Caco-2 (cell line): ENCODE results near the gene DNAJC3. TPM values are rescaled to one million over a fixed set of nuclear protein-coding genes. Genes with fewer than 3 reads are reported as not detected.

Experiments
- BruUV-seq: library from RNA; stranded (reverse); fragments of 400-500 nt; replicated peaks from 2 replicates; lab custom pipeline; 2021; lab: Mats Ljungman, UMichigan
- CTCF ChIA-PET: fragments of 300-600 bp; sonication (Branson Sonifier 250); formaldehyde crosslinking; loops from one replicate; lab custom pipeline; 2022; ENCODE audit warnings: antibody characterized with exemption; lab: Charles Lee
- POLR2A ChIA-PET: fragments of 300-600 bp; sonication (Branson Sonifier 250); formaldehyde crosslinking; loops from one replicate; lab custom pipeline; 2022; ENCODE audit warnings: antibody characterized with exemption; lab: Charles Lee
- DNase-seq, 2 experiments: peaks; one replicate each; pipeline versions ENCODE4 v3.0.0 to v3.0.0-alpha.2; 2020 to 2022
- H3K27me3 ChIP-seq: replicated peaks from 2 replicates; pipeline ENCODE4 v1.6.0; 2011; ENCODE audit warnings: low read length; ENCODE audit not compliant: control insufficient read depth, insufficient read depth
- H3K36me3 ChIP-seq: 2 replicates; pipeline ENCODE4 v1.5.1; 2011; ENCODE audit warnings: low read length; ENCODE audit not compliant: control insufficient read depth, insufficient read depth
- H3K4me1 ChIP-seq: fragments of 250-450 bp; sonication (Bioruptor Pico); 2 replicates; pipeline ENCODE4 v1.5.1; 2020; ENCODE audit warnings: mild to moderate bottlenecking
- H3K4me3 ChIP-seq: 2 replicates; pipeline ENCODE4 v1.5.1; 2011; ENCODE audit warnings: low read depth, mild to moderate bottlenecking, control low read depth, low read length
- H3K9me3 ChIP-seq: fragments of 250-450 bp; sonication (Bioruptor Pico); 2 replicates; pipeline ENCODE4 v1.5.1; 2020; ENCODE audit warnings: mild to moderate bottlenecking, moderate library complexity
- H3K27ac Mint-ChIP-seq: one replicate; pipeline ENCODE4 v1.8.0; 2022; ENCODE audit warnings: mixed read lengths; ENCODE audit not compliant: unreplicated experiment
- H3K27me3 Mint-ChIP-seq: one replicate; pipeline ENCODE4 v1.8.0; 2022; ENCODE audit warnings: mixed read lengths; ENCODE audit not compliant: insufficient read depth, unreplicated experiment
- H3K36me3 Mint-ChIP-seq: one replicate; pipeline ENCODE4 v1.8.0; 2022; ENCODE audit warnings: mild to moderate bottlenecking, mixed read lengths; ENCODE audit not compliant: insufficient read depth, unreplicated experiment
- H3K4me1 Mint-ChIP-seq: one replicate; pipeline ENCODE4 v1.8.0; 2022; ENCODE audit warnings: low read depth, mixed read lengths; ENCODE audit not compliant: unreplicated experiment
- H3K4me3 Mint-ChIP-seq: one replicate; pipeline ENCODE4 v1.8.0; 2022; ENCODE audit warnings: mild to moderate bottlenecking, moderate library complexity, mixed read lengths; ENCODE audit not compliant: unreplicated experiment
- H3K9me3 Mint-ChIP-seq: one replicate; pipeline ENCODE4 v1.8.0; 2022; ENCODE audit warnings: mixed read lengths; ENCODE audit not compliant: unreplicated experiment
- intact Hi-C: fragments of 100-400 bp; cut with micrococcal nuclease; formaldehyde crosslinking; loops from one replicate; pipeline ENCODE4 v1.10.0; 2022; ENCODE audit not compliant: unreplicated experiment
- total RNA-seq: library from RNA; stranded (reverse); gene quantifications from 2 replicates; pipeline ENCODE4 v1.2.3, GENCODE V29; 2022
- TF ChIP-seq, protein P1 (sequence below), 2 experiments: fragments of 200-600 bp in 1 of 2; IDR thresholded peaks; 1 replicate in 1 of 2; 2 replicates in 1 of 2; pipeline versions ENCODE4 v1.5.1 to v1.8.0; 2011 to 2022; ENCODE audit warnings: antibody characterized with exemption in 1 of 2, control low read depth in 1 of 2, inconsistent platforms in 1 of 2, low read depth in 1 of 2, low read length in 1 of 2, mild to moderate bottlenecking in 1 of 2, moderate library complexity in 1 of 2; ENCODE audit not compliant: insufficient read depth in 1 of 2, severe bottlenecking in 1 of 2, unreplicated experiment in 1 of 2

The DNAJC3 gene
- total RNA-seq, 1 experiment from 2014 or later = 36.8 TPM

DNA sequence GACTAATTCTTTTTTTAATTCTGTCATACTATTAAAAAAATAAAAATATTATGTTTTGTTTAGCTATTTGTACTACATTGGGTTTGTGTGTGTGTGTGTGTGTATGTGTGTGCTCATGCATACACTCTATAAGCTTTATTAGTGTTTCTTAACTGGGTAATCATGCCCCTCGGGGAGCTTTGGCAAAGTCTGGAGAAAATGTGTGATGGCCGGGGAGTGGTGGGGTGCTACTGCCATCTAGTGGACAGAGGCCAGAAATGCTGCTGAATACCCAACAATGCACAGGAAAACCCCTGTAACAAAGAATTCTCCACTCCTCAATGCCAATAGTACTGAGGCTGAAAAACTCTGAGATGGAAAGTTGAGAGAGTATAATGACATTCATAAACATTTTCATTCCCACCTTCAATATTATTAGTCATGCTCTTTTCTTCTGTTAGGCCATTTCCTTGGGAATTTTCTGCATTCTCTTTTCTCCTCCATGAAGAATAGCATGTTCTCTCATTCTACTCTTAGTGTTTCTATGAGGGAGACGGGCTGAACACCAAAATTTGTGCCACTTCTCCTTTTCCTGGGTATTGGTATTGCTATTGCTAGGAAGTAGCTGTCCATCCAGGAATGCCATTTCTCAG, 157.3 kb downstream of the DNAJC3 start:
- DNase-seq = peak; percentile 69 to 77

GRCh38 chr13:95841894-95842293, 165.0 kb downstream of the DNAJC3 start:
- CTCF ChIA-PET = no interaction called here
- H3K4me1 Mint-ChIP-seq = no peaks in the 10 kb centered on the region
- Histone ChIP-seq H3K9me3 (peaks cover 14% of the 10 kb centered on the region; the same call in 1 of the 2 replicates), H3K4me3 (no peak overlapping the region), H3K4me1 (no peaks in the 10 kb centered on the region), H3K36me3 (no peaks in the 10 kb centered on the region), H3K27me3 (no peaks in the 10 kb centered on the region)
- BruUV-seq = no TSS peak
- POLR2A ChIA-PET = no interaction called here
- no peak overlapping the region for H3K27ac Mint-ChIP-seq
- TF ChIP-seq, protein P1, sequence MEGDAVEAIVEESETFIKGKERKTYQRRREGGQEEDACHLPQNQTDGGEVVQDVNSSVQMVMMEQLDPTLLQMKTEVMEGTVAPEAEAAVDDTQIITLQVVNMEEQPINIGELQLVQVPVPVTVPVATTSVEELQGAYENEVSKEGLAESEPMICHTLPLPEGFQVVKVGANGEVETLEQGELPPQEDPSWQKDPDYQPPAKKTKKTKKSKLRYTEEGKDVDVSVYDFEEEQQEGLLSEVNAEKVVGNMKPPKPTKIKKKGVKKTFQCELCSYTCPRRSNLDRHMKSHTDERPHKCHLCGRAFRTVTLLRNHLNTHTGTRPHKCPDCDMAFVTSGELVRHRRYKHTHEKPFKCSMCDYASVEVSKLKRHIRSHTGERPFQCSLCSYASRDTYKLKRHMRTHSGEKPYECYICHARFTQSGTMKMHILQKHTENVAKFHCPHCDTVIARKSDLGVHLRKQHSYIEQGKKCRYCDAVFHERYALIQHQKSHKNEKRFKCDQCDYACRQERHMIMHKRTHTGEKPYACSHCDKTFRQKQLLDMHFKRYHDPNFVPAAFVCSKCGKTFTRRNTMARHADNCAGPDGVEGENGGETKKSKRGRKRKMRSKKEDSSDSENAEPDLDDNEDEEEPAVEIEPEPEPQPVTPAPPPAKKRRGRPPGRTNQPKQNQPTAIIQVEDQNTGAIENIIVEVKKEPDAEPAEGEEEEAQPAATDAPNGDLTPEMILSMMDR (IDR thresholded peaks at IDR 0.05; ENCODE audit: insufficient read depth in 1 of 2, low read depth in 1 of 2, low read length in 1 of 2, severe bottlenecking in 1 of 2, unreplicated experiment in 1 of 2) = no peak
- H3K27me3 Mint-ChIP-seq = no peaks in the 10 kb centered on the region
- no peak overlapping the region for H3K4me3 Mint-ChIP-seq
- peaks cover 13% of the 10 kb centered on the region for H3K9me3 Mint-ChIP-seq
- no peak for DNase-seq
- intact Hi-C loops = no loop called here
- H3K36me3 Mint-ChIP-seq = peaks cover 5% of the 10 kb centered on the region

More for the DNA sequence above, 157.3 kb downstream of the DNAJC3 start:
- Histone ChIP-seq H3K4me1 (no peaks in the 10 kb centered on the region), H3K27me3 (no peaks in the 10 kb centered on the region), H3K9me3 (peaks cover 8% of the 10 kb centered on the region; the same call in 1 of the 2 replicates), H3K4me3 (no peak overlapping the region), H3K36me3 (no peaks in the 10 kb centered on the region)
- ChIA-PET POLR2A (no interaction called here), CTCF (interaction anchor here (0.6 to 3.8 kb wide), 5 partner anchors 130 to 357 kb away, joined by 3 to 43 read pairs (median 4); partner anchors contain the start of gene DNAJC3)
- Mint-ChIP-seq H3K4me3 (no peak overlapping the region), H3K36me3 (no peaks in the 10 kb centered on the region), H3K27me3 (no peaks in the 10 kb centered on the region), H3K27ac (no peak overlapping the region), H3K4me1 (no peaks in the 10 kb centered on the region), H3K9me3 (peaks cover 9% of the 10 kb centered on the region)
- TF ChIP-seq, protein P1 (IDR thresholded peaks at IDR 0.05; ENCODE audit: insufficient read depth in 1 of 2, low read depth in 1 of 2, low read length in 1 of 2, severe bottlenecking in 1 of 2, unreplicated experiment in 1 of 2) = peak; percentile 92 to 94
- BruUV-seq = no TSS peak
- intact Hi-C loops = loop anchor here (1.0 kb wide), 7 partner anchors 130 to 340 kb away; no protein-coding TSS in a partner anchor

DNA sequence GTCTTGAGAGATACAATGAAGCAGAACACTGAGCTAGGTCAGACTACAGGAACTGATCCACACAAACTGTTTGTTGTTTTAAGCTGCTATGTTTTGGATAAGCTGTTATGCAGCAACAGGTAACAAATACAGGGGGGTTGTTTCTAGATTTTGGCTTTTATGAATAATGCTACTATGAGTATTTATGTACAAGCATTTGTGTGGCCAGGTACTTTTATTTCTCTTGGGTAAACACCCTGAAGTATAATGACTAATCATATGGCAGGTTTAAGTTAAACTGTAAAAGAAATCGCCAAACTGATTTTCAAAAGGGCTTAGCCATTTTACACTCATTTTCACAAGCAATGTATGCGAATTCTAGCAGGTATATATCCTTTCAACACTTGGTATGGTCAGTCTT, 166.0 kb downstream of the DNAJC3 start:
- Histone ChIP-seq H3K36me3 (no peaks in the 10 kb centered on the region), H3K9me3 (peaks cover 10% of the 10 kb centered on the region; the same call in 1 of the 2 replicates), H3K4me1 (no peaks in the 10 kb centered on the region), H3K27me3 (no peaks in the 10 kb centered on the region), H3K4me3 (no peak overlapping the region)
- Mint-ChIP-seq H3K27ac (no peak overlapping the region), H3K4me3 (no peak overlapping the region), H3K27me3 (no peaks in the 10 kb centered on the region), H3K36me3 (peaks cover 5% of the 10 kb centered on the region), H3K4me1 (no peaks in the 10 kb centered on the region), H3K9me3 (peaks cover 13% of the 10 kb centered on the region)
- no TSS peak for BruUV-seq
- ChIA-PET POLR2A (no interaction called here), CTCF (no interaction called here)
- TF ChIP-seq, protein P1 (IDR thresholded peaks at IDR 0.05; ENCODE audit: insufficient read depth in 1 of 2, low read depth in 1 of 2, low read length in 1 of 2, severe bottlenecking in 1 of 2, unreplicated experiment in 1 of 2) = no peak
- DNase-seq = no peak
- intact Hi-C loops = no loop called here

Other genes starting within 250 kb of the DNAJC3 start
- not detected in 2 replicates for gene CLDN10, start 124.4 kb upstream of the DNAJC3 start, total RNA-seq
- gene DZIP1, start 32.4 kb upstream of the DNAJC3 start, total RNA-seq = 6.5 and 8.1 TPM in 2 replicates